HG02588 (cell line): ENCODE data around the gene MAFF.
"Not testable (repeated sequence)": the region's sequence is repeated elsewhere in the genome, so short reads cannot be mapped to it uniquely, and the experiment has no call there.

Experiments used
- ATAC-seq: cut with Tn5 transposase; IDR thresholded peaks from one replicate; pipeline ENCODE4 v1.9.1; 2021; ENCODE audit warnings: mild to moderate bottlenecking, moderate library complexity; ENCODE audit not compliant: unreplicated experiment

The MAFF gene

DNA sequence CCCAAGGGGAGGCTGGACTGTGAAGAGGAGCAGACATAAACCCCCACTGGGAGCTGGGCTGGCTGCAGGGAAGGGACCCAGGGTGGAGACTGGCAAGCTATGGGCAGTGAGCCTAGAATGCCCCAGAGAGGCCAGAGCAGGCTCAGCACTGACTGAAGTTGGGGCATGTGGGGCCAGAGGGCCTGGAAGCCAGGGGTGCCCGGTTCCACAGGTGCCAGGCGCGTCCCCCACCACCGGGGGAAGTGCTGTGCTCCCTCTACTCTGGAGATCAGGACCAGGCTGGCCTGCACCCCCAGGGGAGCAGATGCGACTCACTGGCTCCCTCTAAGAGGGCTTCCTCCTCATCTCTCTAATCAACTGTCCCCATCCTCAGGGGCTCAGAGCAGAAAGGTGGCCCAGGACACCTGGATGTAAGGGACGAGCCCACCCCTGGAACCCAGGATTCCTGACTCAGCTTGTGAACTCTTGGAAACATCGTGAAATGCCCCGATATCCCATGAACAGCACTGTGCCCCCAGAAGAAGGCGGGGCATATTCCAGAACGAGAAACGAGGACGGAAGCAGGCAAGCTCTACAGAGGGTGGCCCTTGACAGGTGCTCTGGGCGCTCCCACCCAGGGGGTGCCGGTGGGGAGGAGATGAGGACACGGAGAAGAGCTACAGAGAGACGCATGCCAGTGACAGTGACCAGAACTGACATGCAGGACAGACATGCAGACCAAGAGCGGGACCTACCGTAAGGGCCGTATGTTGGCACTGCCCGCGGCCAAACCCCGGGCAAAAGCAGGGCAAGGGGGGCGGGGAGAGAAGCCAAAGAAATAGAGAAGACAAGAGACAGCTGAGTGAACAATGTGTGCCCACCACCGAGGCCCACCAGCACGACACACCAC lies 20.4 kb downstream of the MAFF start:
- no peak for ATAC-seq

DNA sequence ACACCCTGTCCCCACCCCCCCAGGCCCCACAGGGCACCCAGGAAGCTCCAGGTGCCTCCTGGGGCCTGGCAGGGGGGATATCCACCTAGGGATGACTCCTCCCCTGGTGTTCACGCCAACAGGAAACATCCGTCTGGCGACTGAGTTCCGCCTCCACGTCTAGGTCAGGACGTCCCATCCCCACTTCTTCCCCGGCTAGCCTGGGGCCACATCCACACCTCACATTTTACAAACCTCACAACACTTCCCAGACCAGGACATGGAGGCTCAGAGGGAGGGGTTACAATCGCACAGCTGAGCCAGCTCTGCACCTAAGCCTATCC lies 21.0 kb downstream of the MAFF start:
- ATAC-seq, result no peak

DNA sequence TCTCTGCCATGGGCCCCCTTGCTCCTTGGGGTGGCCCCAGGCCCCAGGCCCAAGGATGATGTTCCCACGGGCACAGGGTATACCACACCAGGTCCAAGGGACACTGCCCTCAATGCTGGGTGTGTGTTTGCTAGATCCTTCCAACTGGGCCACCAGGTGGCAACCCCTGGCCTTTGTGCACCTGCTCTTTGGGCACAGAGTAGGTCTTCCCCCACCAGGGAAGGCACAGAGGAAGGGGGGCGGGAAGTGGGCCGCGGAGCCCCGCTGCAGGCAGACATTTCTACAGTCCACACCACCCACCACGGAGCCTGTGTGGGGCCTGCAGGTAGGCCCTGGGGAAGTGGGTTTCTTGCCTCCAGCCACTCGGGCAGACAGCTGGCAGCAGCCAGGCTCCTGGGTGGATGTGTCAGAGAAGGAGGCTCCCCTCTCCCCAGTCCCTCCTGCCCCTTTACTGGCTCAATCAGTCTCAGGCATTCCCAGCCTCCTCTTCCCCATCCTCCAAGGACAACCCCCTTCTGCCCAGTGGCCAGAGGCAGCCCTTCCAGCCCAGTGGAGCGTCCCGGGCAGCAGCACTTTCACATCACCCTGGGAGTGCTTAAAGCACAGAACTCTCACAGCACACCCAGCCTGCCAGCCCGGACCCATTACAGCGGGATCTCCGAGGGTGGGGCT lies 21.6 kb downstream of the MAFF start:
- no peak for ATAC-seq

DNA sequence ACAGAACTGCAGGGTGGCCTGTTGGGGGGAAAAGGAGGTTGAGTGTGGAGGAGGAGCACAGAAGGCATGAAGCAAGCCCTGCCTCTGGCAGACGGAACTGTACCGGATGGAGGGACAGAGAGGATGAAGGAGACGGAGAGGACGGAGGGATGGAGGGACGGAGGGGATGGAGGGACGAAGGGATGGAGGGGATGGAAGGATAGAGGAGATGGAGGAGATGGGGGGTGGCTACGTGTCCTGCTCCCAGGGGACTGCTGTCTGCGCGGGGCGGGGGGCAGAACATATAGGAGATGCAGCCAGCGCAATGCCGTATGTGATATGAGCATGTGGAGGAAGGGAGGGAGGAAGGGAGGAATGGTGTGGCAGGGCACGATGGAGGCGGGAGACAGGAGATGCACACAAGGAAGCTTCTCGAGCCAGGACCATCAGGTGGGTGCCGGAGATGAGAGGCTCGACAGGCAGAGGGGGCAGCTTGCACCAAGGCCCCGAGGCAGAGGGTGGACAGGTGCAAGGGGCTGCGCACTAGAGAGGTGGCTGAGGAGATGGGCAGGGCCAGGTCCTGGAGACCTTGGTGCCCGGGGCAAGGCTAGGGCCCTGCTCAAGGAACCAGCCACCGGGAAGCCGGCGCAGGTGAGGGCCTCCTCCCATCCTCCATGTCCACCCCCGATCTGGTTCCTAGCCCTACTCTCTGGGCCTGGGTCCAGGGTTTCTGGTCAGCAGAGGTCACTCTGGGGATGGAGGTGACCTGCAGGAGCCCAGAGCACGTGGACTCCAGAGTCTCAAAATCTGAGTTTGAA lies 25.3 kb downstream of the MAFF start:
- ATAC-seq, result no peak

DNA sequence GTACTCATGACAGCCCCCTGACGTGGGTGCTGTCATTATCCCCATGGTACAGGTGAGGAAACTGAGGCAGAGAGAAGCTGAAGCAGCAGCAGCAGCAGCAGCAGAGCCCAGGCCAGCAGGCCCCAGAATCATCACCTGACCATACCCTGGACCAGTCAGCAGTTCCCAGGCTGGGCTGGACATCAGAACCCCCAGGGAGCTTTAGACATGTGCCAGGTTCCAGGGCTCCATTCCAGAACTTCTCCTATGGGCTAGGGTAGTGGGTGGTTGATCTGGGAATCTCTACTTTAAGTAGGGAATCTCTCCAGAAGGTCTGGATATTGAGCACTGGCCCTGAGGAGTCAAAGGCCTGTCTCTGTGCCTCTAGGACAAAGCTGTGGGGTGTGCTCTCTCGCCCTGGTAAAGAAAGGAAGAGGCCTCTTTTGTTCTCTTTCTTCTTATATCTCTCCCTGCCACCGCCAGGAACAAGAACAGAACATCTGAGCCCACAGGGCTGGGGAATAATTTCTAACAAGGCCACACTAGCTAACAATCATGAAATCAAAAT lies 26.6 kb downstream of the MAFF start:
- no peak for ATAC-seq

DNA sequence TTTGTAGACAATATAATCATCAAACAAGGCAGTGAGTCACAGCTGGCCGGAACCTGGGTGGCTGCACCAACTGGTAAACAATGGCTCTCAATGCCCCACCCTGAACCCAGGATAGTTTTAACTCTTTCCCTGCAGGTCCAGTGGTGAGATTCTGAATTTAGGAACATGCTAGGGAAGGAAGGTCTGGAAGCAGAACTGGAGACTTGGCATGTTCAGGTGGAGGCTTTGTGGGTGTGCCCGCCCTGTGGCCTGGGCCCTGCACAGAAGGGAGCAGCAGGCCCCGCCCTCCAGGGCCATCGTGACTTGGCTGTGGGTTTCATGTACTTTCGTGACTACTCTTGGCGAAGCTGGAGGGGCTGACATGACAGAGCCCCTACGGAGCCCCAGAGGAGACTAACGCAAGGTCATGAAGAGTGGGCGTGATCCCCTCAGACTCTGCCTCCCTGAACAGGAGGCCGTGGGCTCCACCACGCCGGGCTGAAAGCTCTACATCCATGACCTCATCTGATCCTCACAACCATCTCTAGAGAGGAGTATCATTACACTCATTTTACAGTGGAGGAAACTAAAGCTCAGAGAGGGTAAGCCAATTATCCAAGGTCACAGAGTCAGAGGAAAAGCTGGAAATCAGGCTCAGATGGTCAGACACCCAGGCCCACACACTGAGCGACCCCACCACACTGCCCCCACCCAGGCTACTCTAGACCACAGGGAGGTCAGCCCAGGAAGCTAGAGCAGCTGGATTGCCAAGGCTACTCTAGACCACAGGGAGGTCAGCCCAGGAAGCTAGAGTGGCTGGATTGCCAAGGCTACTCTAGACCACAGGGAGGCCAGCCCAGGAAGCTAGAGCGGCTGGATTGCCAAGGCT lies 27.3 kb downstream of the MAFF start:
- no peak for ATAC-seq

DNA sequence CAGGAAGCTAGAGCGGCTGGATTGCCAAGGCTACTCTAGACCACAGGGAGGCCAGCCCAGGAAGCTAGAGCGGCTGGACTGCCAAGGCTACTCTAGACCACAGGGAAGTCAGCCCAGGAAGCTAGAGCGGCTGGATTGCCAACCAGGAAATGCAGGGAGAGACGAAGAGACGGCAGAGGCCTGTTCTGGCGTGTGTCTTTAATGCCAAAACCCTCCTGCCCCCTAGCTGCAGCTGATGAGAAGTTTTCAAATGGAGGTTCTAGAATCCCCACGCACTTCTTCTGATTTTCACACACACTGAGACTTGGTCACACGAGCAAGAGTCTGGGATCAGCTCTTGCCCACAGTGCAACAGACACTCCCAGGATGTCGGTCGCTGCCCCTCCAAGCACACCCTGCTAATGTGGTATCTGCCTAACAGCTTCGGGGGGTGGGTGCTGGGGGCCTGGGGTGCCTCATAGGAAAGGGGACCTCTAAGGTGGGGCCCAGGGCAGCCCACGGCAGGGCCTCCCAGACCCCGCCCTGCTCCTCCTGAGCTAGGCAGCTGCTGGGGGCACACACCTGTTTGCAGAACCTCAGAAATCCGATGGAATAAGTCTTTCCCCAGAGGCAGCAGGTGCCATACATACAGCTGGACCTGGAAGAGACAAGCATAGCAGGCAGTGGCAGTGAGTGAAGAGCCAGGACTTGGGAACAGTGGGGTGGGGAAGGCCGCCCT lies 28.5 kb downstream of the MAFF start:
- ATAC-seq, result no peak

DNA sequence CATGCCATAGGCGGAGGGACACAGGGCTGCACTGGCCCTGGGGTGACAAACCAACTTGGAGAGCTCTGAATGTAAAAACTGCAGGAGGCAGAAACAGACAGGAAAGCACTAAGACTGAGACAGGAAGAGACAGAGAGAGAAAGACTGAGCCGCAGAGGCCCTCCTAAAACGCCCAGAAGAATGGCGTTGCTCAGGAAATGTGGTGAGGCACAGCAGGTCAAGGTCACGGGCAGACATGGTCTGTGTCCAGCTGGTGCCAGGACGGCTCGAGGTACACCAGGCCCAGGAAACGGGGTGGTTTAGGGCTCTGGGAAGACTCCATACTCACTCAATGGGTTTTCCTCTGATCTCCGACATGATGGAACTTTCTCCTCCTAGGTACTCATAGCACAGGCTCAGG lies 29.1 kb downstream of the MAFF start:
- ATAC-seq, result no peak

DNA sequence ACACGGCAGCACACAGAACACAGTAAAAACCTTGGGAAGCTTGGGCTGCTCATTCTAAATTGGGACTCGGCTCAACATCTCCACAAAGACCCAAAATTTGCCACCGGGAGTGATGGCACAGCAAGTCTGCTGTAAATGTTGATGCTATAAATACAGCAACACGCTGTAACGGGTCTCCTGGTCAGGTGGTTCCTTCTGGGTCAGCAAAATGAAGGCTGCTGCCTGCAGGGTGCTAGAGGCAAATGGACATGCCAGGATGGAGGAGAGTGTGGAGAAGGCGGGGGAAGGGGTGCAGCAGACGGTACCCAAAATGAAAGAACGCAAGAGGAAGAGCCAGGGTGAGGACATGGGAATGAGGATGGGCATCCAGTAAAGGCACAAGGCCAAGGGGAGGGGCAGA lies 30.4 kb downstream of the MAFF start:
- ATAC-seq, result no peak

DNA sequence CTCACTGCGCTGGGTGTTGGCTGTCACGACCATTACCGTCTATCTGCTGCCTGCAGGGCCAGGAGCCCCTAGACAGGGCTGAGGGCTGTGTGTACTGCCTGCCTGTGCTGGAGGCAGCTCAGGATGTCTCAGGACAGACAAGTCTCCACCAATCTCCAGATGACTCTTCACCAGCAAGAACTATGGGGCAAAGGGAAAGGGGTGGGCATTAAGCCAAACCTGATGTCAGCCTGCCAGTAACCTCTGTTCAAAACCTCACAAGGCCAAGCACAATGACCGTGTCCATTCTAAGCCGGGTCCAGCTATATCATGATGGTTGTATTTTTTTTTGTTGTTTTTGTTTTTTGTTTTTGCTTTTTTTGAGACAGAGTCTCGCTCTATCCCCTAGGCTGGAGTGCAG lies 31.6 kb downstream of the MAFF start:
- no peak for ATAC-seq

DNA sequence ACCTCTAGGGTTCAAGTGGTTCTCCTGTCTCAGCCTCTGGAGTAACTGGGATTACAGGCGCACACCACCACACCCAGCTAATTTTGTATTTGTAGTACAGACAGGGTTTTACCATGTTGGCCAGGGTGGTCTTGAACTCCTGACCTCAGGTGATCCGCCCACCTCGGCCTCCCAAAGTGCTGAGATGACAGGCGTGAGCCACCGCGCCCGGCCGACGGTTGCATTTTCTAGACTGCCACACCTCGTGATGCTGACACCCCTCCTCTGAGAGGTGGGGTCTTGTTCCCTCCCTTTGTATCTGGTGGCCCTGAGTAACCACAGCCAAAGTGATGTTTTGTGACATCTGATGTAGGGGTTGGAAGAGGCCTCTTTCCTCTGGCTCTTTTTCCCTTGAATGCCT lies 32.1 kb downstream of the MAFF start:
- ATAC-seq, result not testable (repeated sequence)

DNA sequence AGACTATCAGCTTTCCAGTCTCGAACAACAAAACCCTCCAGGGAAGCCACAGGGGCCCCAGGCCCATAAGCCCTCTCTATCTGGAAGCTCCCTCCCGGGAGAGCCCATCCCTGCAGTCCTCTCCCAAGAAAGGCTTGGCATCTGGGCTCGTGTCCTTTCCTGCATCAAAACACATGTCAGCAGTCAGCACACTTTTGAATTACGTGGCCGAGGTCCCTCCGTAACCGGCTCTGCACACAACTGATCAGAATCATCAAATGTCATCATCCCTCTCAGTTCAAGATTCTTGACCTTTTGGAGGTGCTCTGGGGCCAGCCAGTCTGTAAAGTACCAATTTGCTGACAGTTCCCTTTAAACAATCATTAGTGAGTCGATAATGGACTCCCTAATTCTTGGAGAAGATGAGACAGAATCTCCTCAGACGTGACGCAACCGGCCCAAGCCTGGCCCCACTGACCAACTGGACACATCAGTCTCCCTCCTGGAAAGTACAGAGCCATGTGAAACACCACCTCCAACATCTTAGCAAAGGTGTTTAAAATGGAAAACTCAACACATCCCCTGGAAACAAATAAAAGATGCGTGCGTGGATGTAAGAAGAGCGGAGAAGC lies 33.6 kb downstream of the MAFF start:
- ATAC-seq, result no peak

DNA sequence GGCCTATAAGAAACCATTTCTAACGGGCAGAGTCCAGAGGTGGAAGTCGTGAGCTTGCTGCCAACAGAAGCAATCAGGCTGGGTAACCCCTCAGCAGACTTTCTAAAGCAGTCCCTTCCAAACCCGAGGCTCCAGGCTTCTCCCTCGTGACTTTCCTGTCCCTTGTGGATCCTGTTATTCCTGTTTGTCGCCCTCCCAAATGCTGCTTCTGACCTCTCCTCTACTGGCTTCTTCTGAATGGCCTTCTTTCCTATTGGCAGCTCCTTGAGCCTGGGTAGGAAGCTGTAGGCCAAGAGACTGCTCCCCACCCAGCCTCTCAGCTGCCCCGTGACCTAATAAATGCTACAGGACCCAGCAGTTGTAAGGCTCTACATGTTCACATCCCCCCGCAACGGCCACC lies 35.0 kb downstream of the MAFF start:
- ATAC-seq, result no peak

DNA sequence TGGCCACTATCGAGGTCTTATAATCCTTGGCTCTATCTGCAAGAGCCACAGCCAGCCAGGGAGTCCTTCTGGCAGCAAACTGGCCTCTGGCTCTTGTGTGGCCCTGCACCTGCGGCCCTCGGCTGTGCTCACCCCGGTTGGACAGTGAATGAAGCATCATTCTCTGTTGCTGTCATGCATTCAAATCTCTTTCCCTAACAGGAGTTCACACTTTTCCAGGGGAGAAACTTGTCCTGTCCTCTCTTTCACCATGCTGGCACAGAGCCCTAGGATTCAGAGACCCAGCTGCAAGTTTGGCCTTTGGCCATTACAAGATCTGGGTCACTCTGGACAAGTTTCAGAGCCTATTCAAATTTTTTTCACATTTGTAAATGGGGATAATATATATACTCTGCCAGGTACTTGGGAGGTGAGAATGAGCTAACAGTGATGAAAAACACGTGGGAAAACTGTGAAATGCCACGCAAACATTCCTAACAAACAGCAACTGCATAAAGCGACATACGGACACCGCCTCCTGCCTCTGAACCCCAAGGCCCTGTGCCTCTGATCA lies 36.8 kb downstream of the MAFF start:
- ATAC-seq, result no peak

DNA sequence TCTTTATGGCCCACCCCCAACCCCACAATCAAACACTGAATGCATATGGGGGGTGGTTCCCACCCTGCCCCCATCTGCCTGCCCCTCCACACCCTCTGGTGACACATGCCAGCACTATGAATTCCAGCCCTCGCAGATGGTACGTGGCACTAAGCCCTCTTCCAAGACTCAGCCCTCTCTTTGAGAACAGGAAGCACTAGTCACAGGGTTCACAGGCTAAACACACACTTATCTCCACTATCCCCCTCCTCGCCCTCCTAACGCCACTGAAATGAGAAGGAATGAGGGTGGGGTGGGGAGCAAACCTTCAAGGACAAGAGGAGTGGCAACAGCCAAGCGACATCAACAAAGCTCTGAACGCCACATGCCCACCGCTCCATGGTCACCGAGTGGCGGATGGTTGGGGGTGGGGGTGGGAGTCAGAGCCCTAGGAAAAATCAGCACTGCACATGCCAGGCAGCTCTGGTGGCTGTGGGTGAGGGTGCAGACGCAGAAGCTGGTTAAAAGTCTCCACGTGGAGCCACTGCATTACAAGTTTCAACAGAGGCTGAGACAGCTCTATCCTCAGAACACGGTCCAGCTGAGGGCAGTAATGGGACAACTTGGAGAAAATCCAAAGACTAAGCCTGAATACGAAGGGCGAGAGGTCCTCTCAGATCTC lies 37.4 kb downstream of the MAFF start:
- no peak for ATAC-seq

DNA sequence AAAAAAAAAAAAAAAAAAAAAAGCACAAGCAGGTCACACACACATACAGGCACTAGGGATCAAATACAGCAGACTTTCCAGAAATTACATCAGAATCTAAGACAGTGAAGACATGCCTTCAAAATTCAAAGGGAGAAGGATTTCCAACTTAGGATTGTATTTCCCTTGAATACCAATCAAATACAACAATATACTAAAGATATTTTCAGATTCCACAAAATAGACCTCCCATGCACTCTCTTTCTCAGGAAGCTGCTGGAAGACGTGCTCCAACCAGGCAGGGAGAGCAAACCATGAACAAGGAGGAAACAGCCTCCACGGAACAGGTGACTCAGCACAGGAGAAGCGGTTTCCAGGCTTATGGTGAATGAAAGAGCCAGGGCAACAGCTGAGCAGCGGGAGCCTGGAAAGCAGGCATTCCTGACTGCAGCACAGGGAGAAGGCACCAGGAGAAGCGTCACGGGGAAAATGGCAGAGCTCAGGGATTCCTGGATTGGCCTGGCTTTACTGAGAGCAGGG lies 39.0 kb downstream of the MAFF start:
- no peak for ATAC-seq

DNA sequence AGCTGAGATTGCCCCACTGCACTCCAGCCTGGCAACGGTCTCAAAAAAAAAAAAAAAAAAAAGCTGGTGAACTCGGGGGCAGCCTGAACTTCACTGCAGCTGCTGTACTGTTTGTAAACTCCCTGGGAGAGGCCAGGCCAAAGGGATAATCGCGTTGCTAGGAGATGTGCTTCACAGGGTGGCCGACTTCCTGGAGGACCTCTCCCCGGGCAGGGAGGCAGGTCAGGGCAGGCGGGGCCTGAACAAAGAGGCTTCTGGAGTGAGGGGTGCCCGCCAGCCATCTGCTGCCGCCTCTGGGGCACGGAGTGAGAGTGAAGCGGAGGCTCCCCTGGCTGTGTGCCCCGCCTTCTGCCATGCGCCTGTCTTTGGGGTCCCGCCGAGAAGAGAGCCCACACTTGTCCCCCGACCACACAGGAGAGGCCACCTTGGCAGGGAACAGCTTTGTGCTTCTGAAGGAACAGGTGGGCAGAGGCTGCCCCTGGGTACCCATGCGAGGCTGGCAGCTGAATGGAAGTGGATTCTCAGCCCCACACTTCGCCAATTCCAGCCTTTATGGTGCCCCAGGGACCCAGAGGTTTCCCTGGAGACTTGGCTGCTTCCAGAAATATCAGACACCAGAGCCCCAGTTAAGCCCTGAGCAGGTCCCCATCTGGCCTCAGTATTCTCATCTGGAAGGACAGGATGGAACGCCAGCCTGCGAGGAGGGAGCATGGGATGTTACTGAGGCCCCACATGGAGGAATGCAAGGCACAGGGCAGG lies 41.4 kb downstream of the MAFF start:
- no peak for ATAC-seq

DNA sequence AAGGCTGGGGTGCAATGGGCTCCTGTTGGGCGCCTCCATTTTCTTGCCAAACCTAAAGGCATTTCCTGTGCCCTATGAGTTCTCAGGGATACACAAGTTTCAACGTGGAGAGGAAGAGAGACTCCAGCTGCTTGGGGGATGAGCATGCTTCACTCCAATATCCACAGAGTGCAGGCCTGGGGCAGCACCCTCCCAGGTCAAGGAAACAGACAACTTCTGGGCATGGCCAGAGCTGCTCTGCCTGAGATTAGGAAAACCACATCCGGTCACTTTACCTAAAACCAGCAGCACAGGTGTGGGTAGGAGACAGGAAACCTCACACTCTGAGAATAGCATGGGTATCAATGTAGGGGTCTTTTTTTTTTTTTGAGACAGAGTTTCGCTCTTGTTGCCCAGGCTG lies 42.3 kb downstream of the MAFF start:
- ATAC-seq, result no peak
